SHP77 (cell line): ENCODE measurements around the gene NOVA2.

ENCODE experiments used
- DNase-seq, 2 experiments: peaks; one replicate each; lab custom pipeline; 2025; lab: John Stamatoyannopoulos, UW

The NOVA2 gene

GRCh38 chr19:46000491-46001246 lies 27.0 kb upstream of the NOVA2 start:
- DNase-seq = peak; percentile 66 to 69

GRCh38 chr19:45999653-46000121 lies 26.0 kb upstream of the NOVA2 start:
- DNase-seq = peak; percentile 46 to 70

GRCh38 chr19:45998834-45999233 lies 25.2 kb upstream of the NOVA2 start:
- no peak for DNase-seq

GRCh38 chr19:45996933-45997332 lies 23.3 kb upstream of the NOVA2 start:
- no peak for DNase-seq

GRCh38 chr19:45995715-45996385 lies 22.2 kb upstream of the NOVA2 start:
- no peak for DNase-seq

- DNase-seq = peak; percentile 98 to 99
Measured at GRCh38 chr19:45994998-45995714, 21.5 kb upstream of the NOVA2 start, which contains the start of gene CCDC61. Gene CCDC61 (plus strand): TSS chr19:45995467. CDS start chr19:46003019, 7,552 bp downstream.

- no peak for DNase-seq
Measured at GRCh38 chr19:45994456-45994997, 20.9 kb upstream of the NOVA2 start.

- no peak for DNase-seq
Measured at GRCh38 chr19:45990113-45990728, 16.6 kb upstream of the NOVA2 start.

- DNase-seq = no peak
Measured at GRCh38 chr19:45985321-45985720, 11.7 kb upstream of the NOVA2 start.

- DNase-seq = no peak
Measured at GRCh38 chr19:45981350-45981749, 7.7 kb upstream of the NOVA2 start.

- no peak for DNase-seq
Measured at GRCh38 chr19:45978156-45978555, 4.5 kb upstream of the NOVA2 start.

GRCh38 chr19:45976178-45976577 lies 2.5 kb upstream of the NOVA2 start:
- no peak for DNase-seq

GRCh38 chr19:45975306-45976070 lies 1.8 kb upstream of the NOVA2 start:
- no peak for DNase-seq

GRCh38 chr19:45972947-45973540 lies 621 bp downstream of the NOVA2 start:
- DNase-seq = no peak

- no peak for DNase-seq
Measured at GRCh38 chr19:45972081-45972946, 1.4 kb downstream of the NOVA2 start.

- no peak for DNase-seq
Measured at GRCh38 chr19:45971260-45971902, 2.3 kb downstream of the NOVA2 start.

- DNase-seq = no peak
Measured at GRCh38 chr19:45969676-45970075, 4.0 kb downstream of the NOVA2 start.

- no peak for DNase-seq
Measured at GRCh38 chr19:45968626-45969025, 5.0 kb downstream of the NOVA2 start.

GRCh38 chr19:45967246-45967645 lies 6.4 kb downstream of the NOVA2 start:
- DNase-seq = no peak
